ENCODE measurements around the gene SEC14L2. TPM values are rescaled to one million over a fixed set of nuclear protein-coding genes. Genes with fewer than 3 reads are reported as not detected.
A peak's percentile ranks its signal among the peaks of the same experiment; 100 is the strongest.
"Not testable (repeated sequence)": the region's sequence is repeated elsewhere in the genome, so short reads cannot be mapped to it uniquely, and the experiment has no call there.

Gene SEC14L2
- total RNA-seq, 1 donor from 2014 or later: 252 TPM

- no peak for ATAC-seq
- no peak for DNase-seq (ENCODE audit: low spot score)
Measured at GRCh38 chr22:30447656-30448055, 50.8 kb downstream of the SEC14L2 start.

DNA sequence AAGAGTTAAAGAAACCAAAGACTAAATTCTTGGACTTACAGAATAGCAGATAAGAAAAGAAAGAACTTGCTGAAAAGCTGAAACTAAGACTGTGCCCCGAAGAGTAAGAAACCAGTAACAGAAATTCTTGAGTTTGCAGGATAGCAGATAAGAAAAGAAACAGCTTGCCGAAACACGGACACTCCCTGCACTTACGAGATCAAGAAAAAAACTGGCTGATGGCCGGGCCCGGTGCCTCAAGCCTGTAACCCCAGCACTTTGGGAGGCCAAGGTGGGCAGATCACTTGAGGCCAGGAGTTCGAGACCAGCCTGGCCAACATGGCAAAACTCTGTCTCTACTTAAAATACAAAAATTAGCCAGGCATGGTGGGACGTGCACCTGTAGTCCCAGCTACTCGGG is 54.7 kb downstream of the SEC14L2 start:
- not testable (repeated sequence) for ATAC-seq; DNase-seq (ENCODE audit: low spot score)

DNA sequence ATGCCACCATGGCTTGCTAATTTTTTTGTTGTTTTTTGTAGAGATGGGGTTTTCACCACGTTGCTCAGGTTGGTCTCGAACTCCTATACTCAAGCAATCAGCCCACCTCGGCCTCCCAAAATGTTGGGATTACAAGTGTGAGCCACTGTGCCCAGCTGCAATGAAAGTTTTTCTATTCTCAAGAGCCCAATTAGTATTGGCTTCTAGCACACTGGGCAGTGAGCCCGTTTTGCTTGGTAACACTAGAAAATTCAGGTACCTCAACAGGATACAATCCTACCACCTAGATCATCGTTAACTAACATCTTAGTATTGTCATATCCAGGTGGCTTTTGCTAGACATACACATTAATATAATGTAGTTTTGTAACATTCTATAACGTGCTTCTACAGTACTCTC is 56.0 kb downstream of the SEC14L2 start:
- DNase-seq (ENCODE audit: low spot score) (no peak), ATAC-seq (no peak)

- ATAC-seq: no peak
- DNase-seq (ENCODE audit: low spot score): no peak
Measured at GRCh38 chr22:30453731-30454510, 57.1 kb downstream of the SEC14L2 start.

DNA sequence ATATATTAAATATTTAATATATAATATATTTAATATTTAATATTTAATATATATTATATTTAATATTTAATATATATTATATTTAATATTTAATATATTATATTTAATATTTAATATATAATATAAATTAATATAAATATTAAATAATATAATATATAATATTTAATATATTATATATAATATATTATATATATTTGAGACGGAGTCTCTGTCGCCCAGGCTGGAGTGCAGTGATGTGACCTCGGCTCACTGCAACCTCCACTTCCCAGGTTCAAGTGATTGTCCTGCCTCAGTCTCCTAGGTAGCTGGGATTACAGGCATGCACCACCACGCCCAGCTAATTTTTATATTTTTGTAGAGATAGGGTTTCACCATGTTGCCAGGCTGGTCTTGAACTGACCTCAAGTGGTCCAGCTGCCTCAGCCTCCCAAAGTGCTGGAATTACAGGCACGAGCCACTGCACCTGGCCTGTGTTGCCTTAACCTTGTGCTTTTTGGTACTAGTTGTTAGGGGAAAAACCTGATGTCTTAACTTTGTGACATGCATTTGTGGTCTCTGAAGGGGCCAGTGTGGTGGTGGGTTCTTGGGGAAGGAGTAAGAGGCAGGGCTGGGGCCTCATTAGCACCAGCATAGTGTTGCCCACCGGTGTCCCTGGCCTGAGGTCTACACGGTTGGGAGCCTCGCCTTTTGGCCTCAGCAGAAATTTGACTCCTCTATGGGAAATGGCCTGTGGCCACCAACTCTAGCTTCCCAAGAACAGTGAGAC is 58.4 kb downstream of the SEC14L2 start:
- no peak for DNase-seq (ENCODE audit: low spot score)
- ATAC-seq: no peak

GRCh38 chr22:30457981-30458380 is 61.2 kb downstream of the SEC14L2 start:
- ATAC-seq (peak; percentile 53), DNase-seq (ENCODE audit: low spot score) (peak; percentile 53)

GRCh38 chr22:30459181-30460052 is 62.6 kb downstream of the SEC14L2 start:
- DNase-seq (ENCODE audit: low spot score) (no peak), ATAC-seq (peak; percentile 51)

- DNase-seq (ENCODE audit: low spot score) (peak; percentile 89), ATAC-seq (peak; percentile 89)
Measured at GRCh38 chr22:30460147-30460546, 63.3 kb downstream of the SEC14L2 start.

- ATAC-seq: peak; percentile 56
- DNase-seq (ENCODE audit: low spot score): peak; percentile 60
Measured at GRCh38 chr22:30460555-30460954, 63.7 kb downstream of the SEC14L2 start.

- DNase-seq (ENCODE audit: low spot score): no peak
Measured at GRCh38 chr22:30469165-30469564, 72.3 kb downstream of the SEC14L2 start.

DNA sequence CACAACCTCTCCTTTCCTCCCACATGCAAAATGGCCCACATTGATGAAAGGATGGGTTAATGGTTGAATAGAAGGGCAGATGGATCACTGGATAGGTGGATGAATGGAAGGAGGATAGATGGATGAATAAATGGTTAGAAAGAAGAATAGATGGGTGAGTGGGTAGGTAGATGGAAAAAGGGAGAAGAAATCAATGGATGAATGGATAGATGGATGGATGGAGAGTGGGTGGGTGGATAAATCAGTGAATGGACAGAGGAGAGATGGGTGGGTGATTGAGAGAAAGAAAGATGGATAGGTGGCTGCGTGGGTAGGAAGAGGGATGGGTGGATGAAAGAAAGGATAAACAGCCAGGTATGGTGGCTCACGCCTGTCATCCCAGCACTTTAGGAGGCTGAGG is 73.8 kb downstream of the SEC14L2 start:
- ATAC-seq (no peak), DNase-seq (ENCODE audit: low spot score) (no peak)

More at GRCh38 chr22:30469165-30469564, 72.3 kb downstream of the SEC14L2 start:
- no peak for ATAC-seq

- ATAC-seq (peak; percentile 85), DNase-seq (ENCODE audit: low spot score) (peak; percentile 92)
Measured at GRCh38 chr22:30471616-30472318, 74.9 kb downstream of the SEC14L2 start, which contains the start of gene SEC14L3. TSS of gene SEC14L3 (minus strand) at chr22:30472017. CDS start at chr22:30471958, 59 bp downstream.

- peak; percentile 5 for ATAC-seq
- no peak for DNase-seq (ENCODE audit: low spot score)
Measured at GRCh38 chr22:30472994-30473720, 76.3 kb downstream of the SEC14L2 start.

DNA sequence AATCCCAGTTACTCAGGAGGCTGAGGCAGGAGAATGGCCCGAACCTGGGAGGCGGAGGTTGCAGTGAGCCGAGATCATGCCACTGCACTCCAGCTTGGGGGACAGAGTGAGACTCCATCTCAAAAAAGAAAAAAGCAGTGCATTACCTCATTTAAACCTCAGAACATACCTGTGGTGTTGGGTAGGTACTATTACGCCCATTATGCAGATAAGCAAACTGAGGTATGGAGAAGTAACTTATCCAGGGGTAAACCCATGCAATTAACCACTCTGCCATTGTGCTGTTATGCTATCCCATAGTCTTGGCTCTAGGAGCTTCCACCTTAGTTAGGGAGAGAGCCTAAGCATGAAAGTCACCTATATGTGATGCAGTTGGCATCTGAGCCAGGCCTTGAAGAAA is 77.3 kb downstream of the SEC14L2 start:
- ATAC-seq (no peak), DNase-seq (ENCODE audit: low spot score) (no peak)

Other genes with a start within 250 kb of the SEC14L2 start
- 0.38 TPM for gene LIF, start 150.3 kb upstream of the SEC14L2 start, total RNA-seq
- 0.10 TPM for gene OSM, start 130.2 kb upstream of the SEC14L2 start, total RNA-seq
- 9.7 TPM for gene CASTOR1, start 107.5 kb upstream of the SEC14L2 start, total RNA-seq
- 19.7 TPM for gene TBC1D10A, start 70.1 kb upstream of the SEC14L2 start, total RNA-seq
- 73.3 TPM for gene SF3A1, start 40.1 kb upstream of the SEC14L2 start, total RNA-seq
- 0.78 TPM for gene CCDC157, start 40.0 kb upstream of the SEC14L2 start, total RNA-seq
- 8.7 TPM for gene RNF215, start 9.6 kb upstream of the SEC14L2 start, total RNA-seq
- 6.3 TPM for gene MTFP1, start 28.8 kb downstream of the SEC14L2 start, total RNA-seq
- 0.60 TPM for gene SEC14L3, start 75.0 kb downstream of the SEC14L2 start, total RNA-seq
- 29.1 TPM for gene SEC14L4, start 108.7 kb downstream of the SEC14L2 start, total RNA-seq
- 0.08 TPM for gene SEC14L6, start 149.7 kb downstream of the SEC14L2 start, total RNA-seq
- gene GAL3ST1, start 177.6 kb downstream of the SEC14L2 start, total RNA-seq: 1.4 TPM
- 22.4 TPM for gene PES1, start 194.9 kb downstream of the SEC14L2 start, total RNA-seq
- gene TCN2, start 210.2 kb downstream of the SEC14L2 start, total RNA-seq: 12.3 TPM
- 0.33 TPM for gene SLC35E4, start 238.8 kb downstream of the SEC14L2 start, total RNA-seq